GM12875 (cell line): Measurements from ENCODE around the gene ASTN1.
A peak's percentile ranks its signal among the peaks of the same experiment; 100 is the strongest.

ENCODE experiments used
- H3K4me3 ChIP-seq: one replicate; pipeline ENCODE4 v1.5.1; 2011; ENCODE audit warnings: low read depth, low read length, control low read depth
- TF ChIP-seq, protein P1 (sequence below): IDR thresholded peaks from 2 replicates; pipeline ENCODE4 v1.5.1; 2011; ENCODE audit warnings: low read depth, mild to moderate bottlenecking, control low read depth, inconsistent platforms, low read length, moderate library complexity, borderline replicate concordance; ENCODE audit not compliant: insufficient read depth

ASTN1 gene

DNA sequence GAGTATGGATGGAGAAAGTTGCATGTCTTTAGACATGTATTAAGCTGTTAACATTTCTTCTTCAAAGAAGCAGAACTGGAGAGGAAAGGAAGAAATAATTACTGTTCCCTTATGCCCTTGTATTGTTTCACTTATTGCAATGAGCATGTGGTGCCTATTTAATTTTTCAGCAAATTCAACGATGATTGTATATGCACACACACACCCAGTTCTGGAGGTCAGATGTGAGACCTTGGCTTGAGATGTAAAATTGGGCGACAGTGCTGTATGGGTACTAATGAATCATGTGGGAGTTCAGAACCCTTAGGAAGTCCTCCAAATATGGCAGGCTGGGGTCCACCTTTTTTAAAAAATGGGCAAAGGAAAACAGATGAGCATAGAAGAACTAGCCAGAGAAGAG, 33.7 kb upstream of the ASTN1 start:
- TF ChIP-seq, protein P1, sequence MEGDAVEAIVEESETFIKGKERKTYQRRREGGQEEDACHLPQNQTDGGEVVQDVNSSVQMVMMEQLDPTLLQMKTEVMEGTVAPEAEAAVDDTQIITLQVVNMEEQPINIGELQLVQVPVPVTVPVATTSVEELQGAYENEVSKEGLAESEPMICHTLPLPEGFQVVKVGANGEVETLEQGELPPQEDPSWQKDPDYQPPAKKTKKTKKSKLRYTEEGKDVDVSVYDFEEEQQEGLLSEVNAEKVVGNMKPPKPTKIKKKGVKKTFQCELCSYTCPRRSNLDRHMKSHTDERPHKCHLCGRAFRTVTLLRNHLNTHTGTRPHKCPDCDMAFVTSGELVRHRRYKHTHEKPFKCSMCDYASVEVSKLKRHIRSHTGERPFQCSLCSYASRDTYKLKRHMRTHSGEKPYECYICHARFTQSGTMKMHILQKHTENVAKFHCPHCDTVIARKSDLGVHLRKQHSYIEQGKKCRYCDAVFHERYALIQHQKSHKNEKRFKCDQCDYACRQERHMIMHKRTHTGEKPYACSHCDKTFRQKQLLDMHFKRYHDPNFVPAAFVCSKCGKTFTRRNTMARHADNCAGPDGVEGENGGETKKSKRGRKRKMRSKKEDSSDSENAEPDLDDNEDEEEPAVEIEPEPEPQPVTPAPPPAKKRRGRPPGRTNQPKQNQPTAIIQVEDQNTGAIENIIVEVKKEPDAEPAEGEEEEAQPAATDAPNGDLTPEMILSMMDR: no peak

GRCh38 chr1:177190308-177190970, 25.9 kb upstream of the ASTN1 start:
- no peak overlapping the region for H3K4me3 ChIP-seq

More for the DNA sequence above, 33.7 kb upstream of the ASTN1 start:
- no peak overlapping the region for H3K4me3 ChIP-seq

GRCh38 chr1:177186639-177187038, 22.1 kb upstream of the ASTN1 start:
- H3K4me3 ChIP-seq: no peak overlapping the region
- TF ChIP-seq, protein P1: no peak

More at GRCh38 chr1:177190308-177190970, 25.9 kb upstream of the ASTN1 start:
- TF ChIP-seq, protein P1: no peak

DNA sequence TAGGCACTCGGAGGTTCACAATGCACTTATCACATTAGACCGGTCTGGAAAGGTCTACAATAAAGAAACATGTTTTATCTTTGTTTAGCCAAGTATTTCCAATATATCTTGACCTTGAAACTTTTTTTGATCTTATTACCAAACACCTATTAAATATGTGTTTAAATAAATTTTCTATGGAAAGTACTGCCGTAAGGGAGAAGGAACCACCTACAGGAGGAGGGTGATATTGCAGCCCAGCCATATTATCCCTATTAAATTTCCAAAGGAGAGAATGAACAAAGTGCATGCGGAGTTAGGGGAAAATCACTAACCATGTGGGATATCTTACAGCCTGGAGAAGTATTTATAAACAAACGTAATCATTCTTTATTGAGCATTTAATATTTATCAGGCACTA, 20.7 kb upstream of the ASTN1 start:
- TF ChIP-seq, protein P1: peak; percentile 37; the same call in 1 of the 2 replicates

GRCh38 chr1:177183836-177184235, 19.3 kb upstream of the ASTN1 start:
- TF ChIP-seq, protein P1: no peak

More for the DNA sequence above, 20.7 kb upstream of the ASTN1 start:
- H3K4me3 ChIP-seq: no peak overlapping the region

DNA sequence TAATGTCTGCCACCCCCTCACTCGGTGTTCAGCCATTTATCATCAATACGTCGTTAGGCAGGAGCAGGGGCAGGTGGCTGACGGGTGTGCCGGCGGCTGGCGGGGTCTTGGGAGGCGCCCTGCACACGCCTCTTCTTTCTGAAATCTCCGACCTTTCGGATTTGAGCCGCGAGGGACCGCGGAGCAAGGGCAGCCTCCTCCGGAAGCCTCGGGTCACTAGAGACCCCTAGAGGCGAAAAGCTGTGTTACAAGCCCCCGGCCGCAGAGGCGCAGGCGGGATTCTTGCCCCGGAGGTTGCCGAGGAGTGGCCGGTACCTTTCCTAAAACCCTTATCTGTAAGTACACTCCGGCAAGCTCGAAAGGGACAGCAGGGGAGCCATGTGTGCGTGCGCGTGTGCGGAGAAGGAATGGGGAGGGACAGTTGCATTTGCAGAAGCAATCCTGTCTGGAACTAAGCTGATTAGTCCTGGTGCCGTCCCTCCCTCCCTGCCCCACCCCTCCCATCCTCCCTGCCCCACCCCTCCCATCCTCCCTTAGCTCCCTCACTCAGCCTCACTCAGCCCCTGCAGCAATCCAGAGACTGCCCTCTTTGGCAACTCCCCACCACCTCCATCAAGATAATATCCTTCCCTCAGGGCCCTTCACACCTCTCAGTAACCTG, 17.2 kb upstream of the ASTN1 start:
- TF ChIP-seq, protein P1: peak; percentile 85
- no peak overlapping the region for H3K4me3 ChIP-seq

More at GRCh38 chr1:177183836-177184235, 19.3 kb upstream of the ASTN1 start:
- no peak overlapping the region for H3K4me3 ChIP-seq

DNA sequence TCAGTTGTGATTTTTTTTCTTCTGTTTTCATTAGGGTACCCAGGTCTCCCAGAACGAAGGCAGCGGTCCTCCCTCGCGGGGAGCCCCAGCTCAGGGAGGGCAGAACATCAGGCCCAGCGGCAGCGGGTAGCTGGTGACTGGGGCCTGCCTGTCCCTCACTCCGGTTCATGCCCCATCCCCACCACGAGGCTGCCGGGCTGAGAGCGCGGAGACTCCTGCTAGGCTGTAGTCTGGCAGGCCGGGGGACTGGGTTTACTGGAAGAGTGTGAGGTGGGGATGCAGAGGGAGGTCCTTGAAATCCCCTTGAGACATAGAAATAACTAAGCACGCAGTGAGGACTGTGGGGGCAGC, 16.7 kb upstream of the ASTN1 start:
- H3K4me3 ChIP-seq: no peak overlapping the region
- TF ChIP-seq, protein P1: no peak
